ENCODE measurements around the gene SERINC5. TPM values are rescaled to one million over a fixed set of nuclear protein-coding genes. Genes with fewer than 3 reads are reported as not detected.

The SERINC5 gene
- total and polyA plus RNA-seq, 2 donors (not counting 3 experiments of a cell fraction or from before 2014, with no cell fraction given): 3.2 to 10.1 TPM

GRCh38 chr5:80141147-80141671, 114.6 kb downstream of the SERINC5 start:
- no peaks in the 10 kb centered on the region for H3K79me2 ChIP-seq (ENCODE audit: control insufficient read depth, insufficient read depth, low read length)
- dilution Hi-C loops (cut with MboI; ENCODE audit: extremely low pct_ligation_motif_present, low sequenced_read_pairs): no loop called here
- CTCF ChIA-PET: no interaction called here
- intact Hi-C loops (cut with micrococcal nuclease): no loop called here
- no peaks in the 10 kb centered on the region for H3K4me1 ChIP-seq (ENCODE audit: control insufficient read depth, extremely low read depth, insufficient read depth, low read length)
- POLR2A ChIA-PET: no interaction called here
- no peaks in the 10 kb centered on the region for H3K9me1 ChIP-seq (replicated peaks; ENCODE audit: control insufficient read depth, extremely low read depth, insufficient read depth, low read length)
- DNase-seq (ENCODE audit: low read depth, low spot score) (peak; percentile 44), FAIRE-seq (peak; percentile 31)
- no peak overlapping the region for H3K4me3 ChIP-seq (replicated peaks in 1 of 3; ENCODE audit: insufficient read depth in 1 of 3, low read depth in 1 of 3, low read length in 3 of 3)
- H2AFZ ChIP-seq (ENCODE audit: low read depth, low read length): no peak overlapping the region
- TF ChIP-seq GATA2 (IDR thresholded peaks at IDR 0.05; ENCODE audit: insufficient read depth, insufficient read length, low read depth, low read length) (no peak), MAX (IDR thresholded peaks at IDR 0.05; ENCODE audit: insufficient read depth, insufficient read length) (no peak), CTCF (IDR thresholded peaks at IDR 0.05; ENCODE audit: extremely low read depth in 1 of 2, insufficient read depth in 1 of 2, low read depth in 1 of 2, low read length in 2 of 2) (no peak), POLR2AphosphoS5 (IDR thresholded peaks at IDR 0.05; ENCODE audit: insufficient read depth, low read depth, low read length) (no peak), MYC (IDR thresholded peaks at IDR 0.05; ENCODE audit: low read depth, low read length) (no peak)
- H3K9me3 ChIP-seq (replicated peaks; ENCODE audit: control insufficient read depth, insufficient read depth, low read length): no peaks in the 10 kb centered on the region
- H3K4me2 ChIP-seq (ENCODE audit: insufficient read depth, low read length): no peak overlapping the region
- no peaks in the 10 kb centered on the region for H3K36me3 ChIP-seq (ENCODE audit: control insufficient read depth in 2 of 2, extremely low read depth in 1 of 2, insufficient read depth in 2 of 2, low read length in 2 of 2)
- H3K27me3 ChIP-seq (ENCODE audit: control insufficient read depth in 2 of 2, insufficient read depth in 2 of 2, low read length in 2 of 2): no peaks in the 10 kb centered on the region
- H3K9ac ChIP-seq (replicated peaks; ENCODE audit: extremely low read depth, insufficient read depth, low read length): no peak overlapping the region
- no peaks in the 10 kb centered on the region for H4K20me1 ChIP-seq (replicated peaks; ENCODE audit: control insufficient read depth, extremely low read depth, insufficient read depth, low read length)
- BruUV-seq (replicated peaks): no TSS peak
- no peak overlapping the region for H3K27ac ChIP-seq (ENCODE audit: insufficient read depth, low read depth, low read length)

GRCh38 chr5:80140496-80140895, 115.4 kb downstream of the SERINC5 start:
- Histone ChIP-seq H3K27ac (ENCODE audit: insufficient read depth, low read depth, low read length) (no peak overlapping the region), H4K20me1 (replicated peaks; ENCODE audit: control insufficient read depth, extremely low read depth, insufficient read depth, low read length) (no peaks in the 10 kb centered on the region), H2AFZ (ENCODE audit: low read depth, low read length) (no peak overlapping the region), H3K36me3 (ENCODE audit: control insufficient read depth in 2 of 2, extremely low read depth in 1 of 2, insufficient read depth in 2 of 2, low read length in 2 of 2) (no peaks in the 10 kb centered on the region), H3K4me3 (replicated peaks in 1 of 3; ENCODE audit: insufficient read depth in 1 of 3, low read depth in 1 of 3, low read length in 3 of 3) (no peak overlapping the region), H3K9me3 (replicated peaks; ENCODE audit: control insufficient read depth, insufficient read depth, low read length) (no peaks in the 10 kb centered on the region), H3K79me2 (ENCODE audit: control insufficient read depth, insufficient read depth, low read length) (no peaks in the 10 kb centered on the region), H3K9me1 (replicated peaks; ENCODE audit: control insufficient read depth, extremely low read depth, insufficient read depth, low read length) (no peaks in the 10 kb centered on the region), H3K27me3 (ENCODE audit: control insufficient read depth in 2 of 2, insufficient read depth in 2 of 2, low read length in 2 of 2) (no peaks in the 10 kb centered on the region), H3K4me2 (ENCODE audit: insufficient read depth, low read length) (no peak overlapping the region), H3K4me1 (ENCODE audit: control insufficient read depth, extremely low read depth, insufficient read depth, low read length) (no peaks in the 10 kb centered on the region), H3K9ac (replicated peaks; ENCODE audit: extremely low read depth, insufficient read depth, low read length) (no peak overlapping the region)
- intact Hi-C loops (cut with micrococcal nuclease): no loop called here
- ChIA-PET POLR2A (no interaction called here), CTCF (no interaction called here)
- TF ChIP-seq MAX (IDR thresholded peaks at IDR 0.05; ENCODE audit: insufficient read depth, insufficient read length) (no peak), FOS (IDR thresholded peaks at IDR 0.05; ENCODE audit: borderline replicate concordance, insufficient read depth, low read length) (no peak), POLR2AphosphoS5 (IDR thresholded peaks at IDR 0.05; ENCODE audit: insufficient read depth, low read depth, low read length) (no peak), MYC (IDR thresholded peaks at IDR 0.05; ENCODE audit: low read depth, low read length) (no peak), GATA2 (IDR thresholded peaks at IDR 0.05; ENCODE audit: insufficient read depth, insufficient read length, low read depth, low read length) (no peak), EZH2 (IDR thresholded peaks at IDR 0.05; ENCODE audit: borderline replicate concordance, low read depth, low read length, severe bottlenecking) (no peak)
- no TSS peak for BruUV-seq (replicated peaks)
- dilution Hi-C loops (cut with MboI; ENCODE audit: extremely low pct_ligation_motif_present, low sequenced_read_pairs): no loop called here
- DNase-seq (ENCODE audit: low read depth, low spot score) (no peak), FAIRE-seq (no peak)

Data from endothelial cell of umbilical vein (primary cell).